AG04450 (cell line): ENCODE data around the gene ZNF277. TPM values are rescaled to one million over a fixed set of nuclear protein-coding genes. Genes with fewer than 3 reads are reported as not detected.
A peak's percentile ranks its signal among the peaks of the same experiment; 100 is the strongest.

Experiments used
- CTCF ChIA-PET: fragments of 300-600, 350-600 bp; formaldehyde crosslinking; extraction: SDS; loops from one replicate; lab custom pipeline; 2022; ENCODE audit warnings: antibody characterized with exemption, inconsistent platforms; lab: Charles Lee
- POLR2A ChIA-PET: fragments of 350-600 bp; formaldehyde crosslinking; extraction: SDS; loops from one replicate; lab custom pipeline; 2021; ENCODE audit warnings: antibody characterized with exemption, inconsistent platforms; lab: Yijun Ruan, JAX
- DNase-seq: peaks from one replicate; pipeline ENCODE4 v3.0.0-alpha.2; 2011; ENCODE audit warnings: low read depth, low spot score
- H3K27ac ChIP-seq: one replicate; pipeline ENCODE4 v1.5.1; 2012; ENCODE audit warnings: low read depth, low read length, control low read depth
- H3K27me3 ChIP-seq: one replicate; pipeline ENCODE4 v1.6.0; 2012; ENCODE audit warnings: low read length; ENCODE audit not compliant: control insufficient read depth, insufficient read depth
- H3K4me3 ChIP-seq: 2 replicates; pipeline ENCODE4 v1.5.1; 2011; ENCODE audit warnings: mild to moderate bottlenecking, low read depth, low read length, control low read depth
- H3K9me3 ChIP-seq: 2 replicates; pipeline ENCODE4 v1.5.1; 2012; ENCODE audit warnings: low read length; ENCODE audit not compliant: control insufficient read depth, insufficient read depth
- polyA plus RNA-seq: library from polyadenylated mRNA; depleted of rRNA; stranded (reverse); fragments of >200 nt; gene quantifications from 2 replicates; pipeline ENCODE4 v1.2.3, GENCODE V29; 2011
- TF ChIP-seq, protein P1 (sequence below): IDR thresholded peaks from 2 replicates; pipeline ENCODE4 v1.5.1; 2011; ENCODE audit warnings: low read depth, low read length, control low read depth, inconsistent platforms

Gene ZNF277
- polyA plus RNA-seq, 1 experiment = 30.3 TPM

GRCh38 chr7:112202816-112203215 is 3.7 kb upstream of the ZNF277 start:
- no peaks in the 10 kb centered on the region for H3K27me3 ChIP-seq
- TF ChIP-seq, protein P1, sequence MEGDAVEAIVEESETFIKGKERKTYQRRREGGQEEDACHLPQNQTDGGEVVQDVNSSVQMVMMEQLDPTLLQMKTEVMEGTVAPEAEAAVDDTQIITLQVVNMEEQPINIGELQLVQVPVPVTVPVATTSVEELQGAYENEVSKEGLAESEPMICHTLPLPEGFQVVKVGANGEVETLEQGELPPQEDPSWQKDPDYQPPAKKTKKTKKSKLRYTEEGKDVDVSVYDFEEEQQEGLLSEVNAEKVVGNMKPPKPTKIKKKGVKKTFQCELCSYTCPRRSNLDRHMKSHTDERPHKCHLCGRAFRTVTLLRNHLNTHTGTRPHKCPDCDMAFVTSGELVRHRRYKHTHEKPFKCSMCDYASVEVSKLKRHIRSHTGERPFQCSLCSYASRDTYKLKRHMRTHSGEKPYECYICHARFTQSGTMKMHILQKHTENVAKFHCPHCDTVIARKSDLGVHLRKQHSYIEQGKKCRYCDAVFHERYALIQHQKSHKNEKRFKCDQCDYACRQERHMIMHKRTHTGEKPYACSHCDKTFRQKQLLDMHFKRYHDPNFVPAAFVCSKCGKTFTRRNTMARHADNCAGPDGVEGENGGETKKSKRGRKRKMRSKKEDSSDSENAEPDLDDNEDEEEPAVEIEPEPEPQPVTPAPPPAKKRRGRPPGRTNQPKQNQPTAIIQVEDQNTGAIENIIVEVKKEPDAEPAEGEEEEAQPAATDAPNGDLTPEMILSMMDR = no peak
- H3K27ac ChIP-seq = no peak overlapping the region
- no peaks in the 10 kb centered on the region; the same call in 1 of the 2 replicates for H3K9me3 ChIP-seq
- ChIA-PET POLR2A (no interaction called here), CTCF (interaction anchor here (1.7 kb wide), 1 partner anchor 347 kb away, joined by 4 read pairs; no protein-coding TSS in a partner anchor)
- no peak overlapping the region for H3K4me3 ChIP-seq
- DNase-seq = no peak

- Histone ChIP-seq H3K4me3 (no peak overlapping the region; the same call in 1 of the 2 replicates), H3K9me3 (no peaks in the 10 kb centered on the region; the same call in 1 of the 2 replicates), H3K27me3 (no peaks in the 10 kb centered on the region), H3K27ac (no peak overlapping the region)
- CTCF ChIA-PET = interaction anchor here (0.6 to 1.7 kb wide), 3 partner anchors 192 to 440 kb away, joined by 3 to 5 read pairs (median 4); no protein-coding TSS in a partner anchor
- TF ChIP-seq, protein P1 = no peak
- POLR2A ChIA-PET = no interaction called here
- no peak for DNase-seq
Observed at GRCh38 chr7:112203365-112203739, 3.1 kb upstream of the ZNF277 start.

- CTCF ChIA-PET = interaction anchor here (0.8 to 1.2 kb wide), 3 partner anchors 125 to 349 kb away, joined by 3 to 5 read pairs (median 4); no protein-coding TSS in a partner anchor
Observed at GRCh38 chr7:112204499-112205342, 1.8 kb upstream of the ZNF277 start.

GRCh38 chr7:112205343-112206237 is 905 bp upstream of the ZNF277 start:
- no peaks in the 10 kb centered on the region; the same call in 1 of the 2 replicates for H3K9me3 ChIP-seq
- H3K4me3 ChIP-seq = peak overlapping the region; percentile 96
- ChIA-PET CTCF (interaction anchor here (0.6 to 1.2 kb wide), 3 partner anchors 125 to 208 kb away, joined by 3 to 5 read pairs (median 4); no protein-coding TSS in a partner anchor), POLR2A (interaction anchor here (0.6 to 3.2 kb wide), 8 partner anchors 8 to 449 kb away, joined by 3 to 18 read pairs (median 3); partner anchors contain the start of gene IFRD1)
- no peaks in the 10 kb centered on the region for H3K27me3 ChIP-seq
- DNase-seq = peak; percentile 33
- H3K27ac ChIP-seq = peak overlapping the region; percentile 77
- TF ChIP-seq, protein P1 = no peak

More at GRCh38 chr7:112204499-112205342, 1.8 kb upstream of the ZNF277 start:
- POLR2A ChIA-PET = interaction anchor here (0.7 to 3.2 kb wide), 4 partner anchors 8 to 246 kb away, joined by 3 to 18 read pairs (median 4); no protein-coding TSS in a partner anchor
- TF ChIP-seq, protein P1 = no peak
- no peak for DNase-seq
- H3K9me3 ChIP-seq = no peaks in the 10 kb centered on the region; the same call in 1 of the 2 replicates
- H3K27me3 ChIP-seq = no peaks in the 10 kb centered on the region
- peak overlapping the region; percentile 39 for H3K27ac ChIP-seq
- peak overlapping the region; percentile 96 for H3K4me3 ChIP-seq
